Measurements from ENCODE around the gene NPPA. TPM values are rescaled to one million over a fixed set of nuclear protein-coding genes. Genes with fewer than 3 reads are reported as not detected.

The NPPA gene
- polyA plus RNA-seq, 3 donors from 2014 or later: not detected

DNA sequence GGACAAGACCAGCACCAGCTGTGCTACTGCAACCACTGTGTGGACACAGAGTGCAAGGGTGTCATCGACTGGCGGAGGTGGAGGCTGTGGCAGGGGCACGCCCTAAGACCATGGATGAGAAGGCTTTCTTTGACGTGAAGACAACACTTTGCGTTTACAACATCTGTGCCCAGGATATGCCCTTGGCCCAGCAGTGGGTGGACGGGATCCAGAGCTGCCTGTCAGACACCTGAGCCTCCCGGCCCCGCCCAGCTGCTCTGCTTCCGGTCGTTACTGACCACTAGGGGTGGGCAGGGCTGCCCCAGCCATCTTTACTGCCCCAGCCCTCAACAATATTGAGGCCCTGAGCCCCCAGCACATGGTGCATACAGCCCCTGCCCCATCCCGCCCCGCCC, 32.6 kb upstream of the NPPA start:
- peaks cover 0 to 5% (median 1%) of the 10 kb centered on the region in 3 donors for H3K27me3 Mint-ChIP-seq (ENCODE audit: low read depth in 3 of 3)
- no peak for DNase-seq
- no peaks in the 10 kb centered on the region for H3K36me3 Mint-ChIP-seq
- H3K4me3 Mint-ChIP-seq: no peak overlapping the region
- no peak overlapping the region for H3K27ac Mint-ChIP-seq
- no peaks in the 10 kb centered on the region for H3K4me1 Mint-ChIP-seq
- H3K9me3 Mint-ChIP-seq: no peaks in the 10 kb centered on the region

DNA sequence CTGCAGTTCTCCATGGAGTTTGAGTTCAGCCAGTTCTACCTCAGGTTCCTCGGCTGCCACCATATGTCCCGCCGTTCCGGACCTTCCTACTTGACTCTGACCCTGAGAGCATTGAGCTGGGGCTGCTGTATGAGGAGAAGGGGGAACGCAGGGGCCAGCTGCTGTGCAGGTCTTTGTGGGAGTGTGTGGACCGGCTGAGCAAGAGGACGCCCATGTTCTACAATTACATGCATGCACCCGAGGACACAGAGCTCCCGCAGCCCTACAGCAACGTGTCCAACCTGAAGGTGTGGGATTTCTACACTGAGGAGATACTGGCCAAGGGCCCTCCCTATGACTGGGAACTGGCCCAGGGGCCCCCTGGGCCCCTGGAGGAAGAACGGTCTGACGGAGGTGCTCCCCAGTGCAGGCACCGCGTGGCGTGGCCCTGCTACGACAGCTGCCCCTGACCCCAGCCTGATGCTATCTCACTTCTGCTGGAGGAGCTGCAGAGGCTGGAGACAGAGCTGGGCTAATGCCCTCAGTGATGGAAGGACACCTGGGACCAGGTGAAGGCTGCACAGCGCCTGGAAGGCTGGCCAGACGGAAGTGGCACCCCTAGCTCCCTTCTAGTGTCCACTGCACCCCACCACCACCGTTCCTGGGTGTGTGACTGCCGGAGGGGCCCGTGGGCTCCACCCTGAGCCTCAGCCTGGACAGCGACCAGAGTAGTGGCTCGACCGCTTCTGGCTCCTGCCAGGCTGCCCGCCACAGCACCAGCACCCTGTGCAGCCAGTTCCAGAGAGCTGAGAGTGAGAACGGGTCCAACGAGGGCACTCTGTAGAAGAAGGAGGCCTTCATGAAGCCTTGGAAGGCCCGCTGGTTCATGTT, 32.0 kb upstream of the NPPA start:
- Mint-ChIP-seq H3K4me3 (no peak overlapping the region), H3K9me3 (no peaks in the 10 kb centered on the region), H3K4me1 (no peaks in the 10 kb centered on the region), H3K36me3 (no peaks in the 10 kb centered on the region), H3K27me3 (ENCODE audit: low read depth in 3 of 3) (peaks cover 0 to 5% (median 1%) of the 10 kb centered on the region in 3 donors), H3K27ac (no peak overlapping the region)
- DNase-seq: no peak

DNA sequence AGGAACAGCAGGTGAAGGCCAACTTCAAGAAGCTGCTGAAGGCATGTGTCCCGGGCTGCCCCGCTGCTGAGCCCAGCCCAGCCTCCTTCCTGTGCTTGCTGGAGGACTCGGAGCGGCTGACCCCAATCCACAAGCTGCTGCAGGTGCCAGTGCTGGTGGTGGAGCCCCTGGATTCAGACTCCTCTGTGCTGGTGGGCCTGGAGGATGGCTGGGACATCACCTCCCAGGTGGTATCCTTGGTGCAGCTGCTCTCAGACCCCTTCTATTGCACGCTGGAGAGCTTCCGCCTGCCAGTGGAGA, 31.3 kb upstream of the NPPA start:
- no peaks in the 10 kb centered on the region for H3K36me3 Mint-ChIP-seq
- no peaks in the 10 kb centered on the region for H3K9me3 Mint-ChIP-seq
- H3K27ac Mint-ChIP-seq: no peak overlapping the region
- DNase-seq: no peak
- H3K27me3 Mint-ChIP-seq (ENCODE audit: low read depth in 3 of 3): peaks cover 0 to 5% (median 1%) of the 10 kb centered on the region in 3 donors
- H3K4me3 Mint-ChIP-seq: no peak overlapping the region
- no peaks in the 10 kb centered on the region for H3K4me1 Mint-ChIP-seq

DNA sequence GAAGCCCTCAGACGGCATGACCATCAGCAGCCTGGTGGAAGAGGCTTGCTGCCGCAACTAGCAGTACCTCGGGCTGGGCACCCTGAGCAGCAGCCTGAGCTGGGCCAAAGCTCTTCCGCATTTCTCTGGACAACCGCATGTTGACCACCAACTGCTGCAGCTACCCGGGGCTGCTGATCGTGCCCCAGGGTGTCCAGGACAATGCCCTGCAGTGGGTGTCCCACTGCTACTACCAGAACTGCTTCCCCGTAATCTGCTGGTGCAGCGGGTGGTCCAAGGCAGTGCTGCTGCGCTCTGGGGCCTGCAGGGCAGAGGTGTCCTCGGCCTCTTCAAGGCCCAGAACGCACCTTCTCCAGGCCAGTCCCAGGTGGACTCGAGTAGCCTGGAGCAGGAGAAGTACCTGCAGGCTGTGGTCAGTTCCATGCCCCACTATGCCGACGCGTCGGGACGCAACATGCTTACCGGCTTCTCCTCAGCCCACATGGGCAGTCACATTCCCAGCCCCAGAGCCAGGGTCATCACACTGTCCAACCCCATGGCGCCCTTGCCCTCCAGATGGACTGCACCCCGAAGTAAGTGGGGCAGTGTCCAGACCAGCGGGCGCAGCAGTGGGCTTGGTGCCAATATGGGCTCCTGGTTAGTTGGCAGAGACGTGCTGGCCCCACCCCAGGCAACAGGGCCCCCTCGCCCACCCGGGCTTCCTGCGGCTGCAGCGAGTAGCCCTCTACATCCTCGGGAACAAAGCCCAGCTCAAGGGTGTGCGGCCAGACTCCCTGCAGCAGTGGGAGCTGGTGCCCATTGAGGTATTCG, 30.7 kb upstream of the NPPA start:
- H3K9me3 Mint-ChIP-seq: no peaks in the 10 kb centered on the region
- H3K4me3 Mint-ChIP-seq: no peak overlapping the region
- no peak overlapping the region for H3K27ac Mint-ChIP-seq
- H3K27me3 Mint-ChIP-seq (ENCODE audit: low read depth in 3 of 3): peaks cover 0 to 5% (median 3%) of the 10 kb centered on the region in 3 donors
- DNase-seq: no peak
- H3K36me3 Mint-ChIP-seq: no peaks in the 10 kb centered on the region
- no peaks in the 10 kb centered on the region for H3K4me1 Mint-ChIP-seq

DNA sequence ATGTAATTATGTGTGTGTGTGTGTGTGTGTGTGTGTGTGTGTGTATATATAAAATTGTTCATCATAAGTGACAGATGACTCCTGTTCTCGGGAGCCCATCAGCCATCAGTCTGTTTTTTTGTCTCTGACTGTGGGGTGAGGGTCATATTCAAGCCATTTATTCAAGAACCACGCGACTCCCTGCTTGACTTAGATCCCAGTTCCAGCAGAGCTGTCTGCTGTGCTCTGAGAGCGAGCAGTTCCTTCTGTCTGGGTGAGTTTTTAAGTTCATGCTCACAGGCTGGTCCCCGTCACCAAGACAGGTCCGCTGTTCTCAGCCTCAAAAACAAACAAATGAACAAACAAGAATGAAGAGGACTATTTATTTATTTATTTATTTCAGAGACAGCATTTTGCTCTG, 29.5 kb upstream of the NPPA start:
- DNase-seq: no peak
- peaks cover 0 to 5% (median 2%) of the 10 kb centered on the region in 3 donors for H3K27me3 Mint-ChIP-seq (ENCODE audit: low read depth in 3 of 3)

DNA sequence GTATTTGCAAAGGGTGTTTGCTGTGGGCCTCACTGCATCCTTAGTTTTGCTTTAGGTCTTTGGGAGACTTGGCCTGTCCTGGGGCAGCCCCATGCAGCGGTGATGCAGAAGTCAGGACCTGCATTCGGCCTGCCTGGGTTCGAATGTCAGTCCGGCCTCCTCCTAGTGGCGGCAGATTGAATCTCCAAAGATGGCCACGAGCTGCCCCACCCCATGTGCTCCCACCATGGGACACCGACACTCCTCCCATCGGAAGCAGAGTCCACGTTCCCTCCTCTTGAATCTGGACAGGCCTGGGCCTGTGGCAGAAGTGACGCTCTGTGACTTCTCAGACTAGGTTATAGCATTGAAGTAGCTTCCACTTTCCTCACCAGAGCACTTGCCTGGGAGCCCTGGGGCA, 27.5 kb upstream of the NPPA start:
- Mint-ChIP-seq H3K9me3 (no peaks in the 10 kb centered on the region), H3K27ac (no peak overlapping the region), H3K4me3 (no peak overlapping the region), H3K36me3 (no peaks in the 10 kb centered on the region), H3K27me3 (ENCODE audit: low read depth in 3 of 3) (peaks cover 0 to 4% (median 2%) of the 10 kb centered on the region in 3 donors), H3K4me1 (no peaks in the 10 kb centered on the region)
- no peak for DNase-seq

More for the DNA sequence above, 29.5 kb upstream of the NPPA start:
- H3K27ac Mint-ChIP-seq: no peak overlapping the region
- no peaks in the 10 kb centered on the region for H3K9me3 Mint-ChIP-seq
- no peak overlapping the region for H3K4me3 Mint-ChIP-seq
- no peaks in the 10 kb centered on the region for H3K4me1 Mint-ChIP-seq
- no peaks in the 10 kb centered on the region for H3K36me3 Mint-ChIP-seq

DNA sequence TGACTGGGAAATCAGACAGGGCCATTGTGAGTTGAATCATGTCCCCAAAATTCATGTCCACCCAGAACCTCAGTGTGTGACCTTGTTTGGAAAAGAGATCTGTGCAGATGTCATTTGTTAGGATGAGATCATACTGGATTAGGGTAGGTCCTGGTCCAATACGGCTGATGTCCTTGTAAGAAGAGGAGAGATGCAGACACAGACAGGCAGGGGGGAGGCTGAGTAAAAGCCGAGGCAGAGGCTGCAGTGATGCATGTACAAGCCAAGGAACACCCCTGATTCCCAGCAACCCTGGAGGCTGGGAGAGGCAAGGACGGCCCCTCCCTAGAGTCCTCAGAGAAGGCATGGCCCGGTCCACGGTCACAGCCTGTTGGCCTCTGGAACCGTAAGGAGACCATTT, 27.0 kb upstream of the NPPA start:
- Mint-ChIP-seq H3K27me3 (ENCODE audit: low read depth in 3 of 3) (peaks cover 0 to 4% (median 2%) of the 10 kb centered on the region in 3 donors), H3K4me1 (no peaks in the 10 kb centered on the region), H3K9me3 (no peaks in the 10 kb centered on the region), H3K27ac (no peak overlapping the region), H3K4me3 (no peak overlapping the region), H3K36me3 (no peaks in the 10 kb centered on the region)
- DNase-seq: no peak

DNA sequence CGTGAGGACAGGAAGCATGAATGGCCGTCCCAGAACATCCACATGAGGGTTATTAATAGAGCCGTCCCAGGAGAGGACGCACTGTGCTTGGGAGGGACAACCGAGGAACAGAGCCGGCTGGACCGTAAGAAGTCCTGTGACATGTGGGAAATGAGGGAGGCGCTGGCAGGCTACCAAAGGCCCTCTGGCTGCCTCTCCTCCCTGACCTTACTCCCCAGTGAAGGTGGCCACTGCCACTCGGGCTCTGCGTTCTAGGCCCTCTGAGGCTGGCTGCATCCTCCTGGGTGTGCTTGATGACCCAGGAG, 26.6 kb upstream of the NPPA start:
- Mint-ChIP-seq H3K27ac (no peak overlapping the region), H3K9me3 (no peaks in the 10 kb centered on the region), H3K27me3 (ENCODE audit: low read depth in 3 of 3) (peaks cover 0 to 4% (median 2%) of the 10 kb centered on the region in 3 donors), H3K36me3 (no peaks in the 10 kb centered on the region), H3K4me3 (no peak overlapping the region), H3K4me1 (no peaks in the 10 kb centered on the region)
- no peak for DNase-seq

DNA sequence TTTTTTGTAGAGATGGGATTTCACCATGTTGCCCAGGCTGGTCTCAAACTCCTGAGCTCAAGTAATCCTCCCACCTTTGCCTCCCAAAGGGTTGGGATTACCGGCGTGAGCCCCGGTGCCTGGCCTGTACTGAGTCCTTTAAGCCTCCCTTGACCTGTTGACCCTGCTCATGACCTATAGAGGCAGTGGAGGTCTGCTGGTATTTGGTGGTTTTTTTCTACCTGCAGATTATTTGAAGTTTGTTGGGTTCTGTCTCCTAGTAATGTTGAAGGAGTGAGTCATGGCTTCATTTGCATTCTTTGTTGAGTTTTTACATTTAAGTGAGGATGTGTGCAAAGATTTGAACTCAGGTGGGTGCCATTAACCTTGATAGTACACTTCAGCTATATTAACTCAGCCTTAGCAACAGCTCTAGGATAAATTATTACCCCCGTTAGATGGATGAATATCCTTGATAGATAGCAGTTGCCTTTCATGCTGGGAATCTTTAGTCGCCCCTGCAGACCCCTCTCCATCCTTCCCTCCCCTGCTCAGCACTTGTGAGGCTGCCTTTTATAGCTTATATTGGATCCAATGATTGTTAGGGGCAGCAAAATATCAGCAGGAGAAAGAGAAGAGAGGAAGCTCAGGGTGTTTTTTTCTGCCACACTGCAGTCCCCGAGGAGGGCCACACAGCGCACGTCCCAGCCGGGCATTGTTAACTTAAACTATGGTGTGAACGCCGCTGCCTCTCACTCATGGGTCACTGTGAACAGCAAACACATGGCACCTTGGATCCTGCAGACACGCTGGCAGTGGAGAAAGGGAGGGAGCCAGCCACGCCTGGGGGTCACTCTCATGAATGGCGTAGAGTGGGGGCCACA, 26.0 kb upstream of the NPPA start:
- Mint-ChIP-seq H3K9me3 (no peaks in the 10 kb centered on the region), H3K4me3 (no peak overlapping the region), H3K27ac (no peak overlapping the region), H3K27me3 (ENCODE audit: low read depth in 3 of 3) (peaks cover 0 to 6% (median 2%) of the 10 kb centered on the region in 3 donors), H3K36me3 (no peaks in the 10 kb centered on the region), H3K4me1 (no peaks in the 10 kb centered on the region)
- no peak for DNase-seq

DNA sequence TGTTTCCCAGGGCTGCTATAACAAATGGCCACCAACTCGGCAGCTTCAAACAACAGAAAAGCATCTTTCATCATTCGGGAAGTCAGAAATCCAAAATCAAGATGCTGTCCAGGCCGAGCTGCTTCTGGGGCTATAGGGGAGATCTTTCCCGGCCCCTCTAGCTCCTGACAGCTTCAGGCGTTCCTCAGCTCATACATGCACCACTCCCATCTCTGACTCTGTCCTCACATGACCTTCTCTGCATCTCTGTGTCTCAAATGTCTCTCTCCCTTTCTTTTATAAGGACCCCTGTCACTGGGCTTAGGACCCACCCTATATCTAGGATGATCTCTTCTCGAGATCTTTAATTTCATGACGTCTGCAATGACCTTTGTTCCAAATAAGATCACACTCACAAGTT, 25.0 kb upstream of the NPPA start:
- DNase-seq: no peak
- no peak overlapping the region for H3K4me3 Mint-ChIP-seq
- H3K9me3 Mint-ChIP-seq: no peaks in the 10 kb centered on the region
- H3K27me3 Mint-ChIP-seq (ENCODE audit: low read depth in 3 of 3): peaks cover 0 to 7% (median 2%) of the 10 kb centered on the region in 3 donors
- no peaks in the 10 kb centered on the region for H3K4me1 Mint-ChIP-seq
- no peaks in the 10 kb centered on the region for H3K36me3 Mint-ChIP-seq
- H3K27ac Mint-ChIP-seq: no peak overlapping the region

DNA sequence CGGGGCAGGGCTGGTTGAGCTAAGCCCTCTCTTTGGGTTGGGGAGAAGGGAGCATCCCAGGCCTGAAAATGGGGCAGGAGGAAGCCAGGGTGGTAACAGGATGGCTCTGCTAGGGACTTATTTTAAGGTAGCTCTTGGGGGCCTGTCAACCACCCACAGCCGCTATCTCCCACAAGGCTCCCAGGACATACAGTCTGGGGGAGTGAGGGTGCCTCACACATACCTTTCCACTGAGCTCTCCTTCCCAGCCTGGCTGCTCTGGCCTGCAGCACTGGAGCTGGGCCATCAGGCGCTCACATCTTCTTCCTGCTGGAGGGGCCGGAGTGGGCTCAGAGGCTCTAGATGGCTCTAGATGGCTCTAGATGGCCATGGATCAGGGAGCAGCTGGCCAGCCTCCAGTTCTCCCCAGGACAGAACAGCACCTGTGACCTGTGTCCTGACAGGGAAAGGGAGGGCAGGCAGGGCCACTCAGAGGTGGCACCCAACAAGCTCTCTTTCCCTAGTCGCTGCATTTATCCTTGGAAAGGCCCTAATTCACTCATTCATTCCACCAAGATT, 22.1 kb upstream of the NPPA start:
- Mint-ChIP-seq H3K27ac (no peak overlapping the region), H3K4me1 (no peaks in the 10 kb centered on the region), H3K9me3 (no peaks in the 10 kb centered on the region), H3K27me3 (ENCODE audit: low read depth in 3 of 3) (peaks cover 2 to 5% (median 5%) of the 10 kb centered on the region in 3 donors), H3K4me3 (no peak overlapping the region), H3K36me3 (no peaks in the 10 kb centered on the region)
- no peak for DNase-seq

DNA sequence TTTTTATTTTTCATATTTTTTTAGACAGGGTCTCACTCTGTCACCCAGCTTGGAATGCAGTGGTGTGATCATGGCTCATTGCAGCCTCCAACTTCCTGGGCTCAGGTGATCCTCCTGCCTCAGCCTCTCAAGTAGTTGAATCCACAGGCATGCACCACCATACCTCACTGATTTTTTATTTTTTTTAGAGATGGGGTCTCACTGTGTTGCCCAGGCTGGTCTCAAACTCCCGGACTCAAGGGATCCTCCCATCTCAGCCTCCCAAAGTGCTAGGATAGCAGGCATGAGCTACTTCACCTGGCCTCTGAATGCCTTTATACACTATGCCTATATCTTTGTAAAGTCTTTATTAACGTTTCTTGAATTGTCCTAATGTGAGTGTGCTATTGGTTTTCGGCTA, 21.5 kb upstream of the NPPA start:
- Mint-ChIP-seq H3K27ac (no peak overlapping the region), H3K36me3 (no peaks in the 10 kb centered on the region), H3K4me1 (no peaks in the 10 kb centered on the region), H3K9me3 (no peaks in the 10 kb centered on the region), H3K4me3 (no peak overlapping the region), H3K27me3 (ENCODE audit: low read depth in 3 of 3) (peaks cover 2 to 5% (median 5%) of the 10 kb centered on the region in 3 donors)
- DNase-seq: no peak

DNA sequence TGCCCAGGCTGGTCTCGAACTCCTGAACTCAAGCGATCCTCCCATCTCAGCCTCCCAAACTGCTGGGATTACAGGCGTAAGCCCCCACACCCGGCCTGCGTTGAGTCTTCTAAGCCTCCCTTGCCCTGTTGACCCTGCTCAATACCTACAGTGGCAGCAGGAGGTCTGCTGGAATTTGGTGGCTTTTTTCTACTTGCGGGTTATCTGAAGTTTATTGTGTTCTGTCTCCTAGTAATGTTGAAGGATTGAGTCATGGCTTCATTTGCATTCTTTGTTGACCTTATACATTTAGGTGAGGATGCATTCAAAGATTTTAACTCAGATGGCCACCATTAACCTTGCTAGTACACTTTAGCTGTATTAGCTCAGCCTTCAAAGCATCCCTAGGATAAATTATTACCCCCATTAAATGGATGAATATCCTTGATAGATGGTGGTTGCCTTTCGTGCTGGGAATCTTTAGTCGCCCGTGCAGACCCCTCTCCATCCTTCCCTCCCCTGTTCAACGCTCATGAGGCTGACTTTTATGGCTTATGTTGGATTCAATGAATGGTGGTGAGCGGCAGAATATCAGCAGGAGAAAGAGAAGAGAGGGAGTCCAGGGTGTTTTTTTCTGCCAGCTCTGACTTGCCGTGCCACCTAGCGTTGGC, 20.9 kb upstream of the NPPA start:
- H3K27me3 Mint-ChIP-seq (ENCODE audit: low read depth in 3 of 3): peaks cover 1 to 8% (median 5%) of the 10 kb centered on the region in 3 donors
- no peak overlapping the region for H3K27ac Mint-ChIP-seq
- no peak overlapping the region for H3K4me3 Mint-ChIP-seq
- no peaks in the 10 kb centered on the region for H3K36me3 Mint-ChIP-seq
- H3K9me3 Mint-ChIP-seq: no peaks in the 10 kb centered on the region
- no peak for DNase-seq
- H3K4me1 Mint-ChIP-seq: no peaks in the 10 kb centered on the region

Measured in immature natural killer cell (primary cell).